CD4-positive, alpha-beta T cell treated with Interleukin-6 for 4 hours (primary cell): ENCODE results near the gene FAM120B.

Experiments
- DNase-seq: peaks from one replicate; pipeline ENCODE4 v3.0.0-alpha.2; 2020; ENCODE audit warnings: mixed read lengths

The FAM120B gene

DNA sequence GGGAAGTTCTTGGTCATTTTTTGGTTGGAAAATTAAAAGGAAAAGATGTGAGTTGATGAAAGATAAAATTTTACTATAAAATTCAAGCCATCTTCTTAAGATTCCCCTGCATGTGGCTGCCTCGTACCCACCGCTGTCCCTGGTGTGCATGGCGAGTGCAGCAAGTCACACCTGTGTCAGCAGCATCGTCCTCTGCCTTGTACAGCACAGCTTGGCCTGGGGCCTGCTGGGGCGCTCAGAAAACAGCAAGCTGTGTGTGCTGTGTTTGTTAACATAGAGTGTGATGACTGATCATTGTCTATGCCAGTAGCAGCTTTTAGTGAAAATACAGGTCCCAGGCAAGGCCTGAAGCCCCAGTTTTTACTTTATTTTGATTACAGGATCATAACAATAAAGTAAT, 56.7 kb downstream of the FAM120B start:
- DNase-seq: no peak

DNA sequence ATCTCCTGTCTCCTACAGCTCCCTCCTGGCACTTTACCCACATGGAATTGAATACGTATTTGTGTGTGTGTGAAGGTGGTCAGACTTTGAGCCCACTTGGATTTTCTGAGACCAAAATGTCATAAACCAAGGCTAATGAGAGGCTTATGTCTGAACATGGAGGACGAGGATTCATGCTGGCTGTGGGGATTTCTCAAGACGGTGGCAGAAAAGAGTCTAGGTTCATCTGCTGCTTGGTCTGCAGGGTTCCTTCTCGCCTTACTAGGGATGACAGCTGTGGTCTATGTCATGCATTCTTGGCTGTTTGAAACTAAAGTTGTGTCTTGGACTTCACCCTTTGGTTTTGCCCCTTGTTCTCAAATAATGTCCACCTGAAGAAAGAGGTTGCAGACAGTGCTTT, 58.6 kb downstream of the FAM120B start:
- DNase-seq: no peak

- DNase-seq: no peak
Observed at GRCh38 chr6:170365593-170365992, 59.0 kb downstream of the FAM120B start.

DNA sequence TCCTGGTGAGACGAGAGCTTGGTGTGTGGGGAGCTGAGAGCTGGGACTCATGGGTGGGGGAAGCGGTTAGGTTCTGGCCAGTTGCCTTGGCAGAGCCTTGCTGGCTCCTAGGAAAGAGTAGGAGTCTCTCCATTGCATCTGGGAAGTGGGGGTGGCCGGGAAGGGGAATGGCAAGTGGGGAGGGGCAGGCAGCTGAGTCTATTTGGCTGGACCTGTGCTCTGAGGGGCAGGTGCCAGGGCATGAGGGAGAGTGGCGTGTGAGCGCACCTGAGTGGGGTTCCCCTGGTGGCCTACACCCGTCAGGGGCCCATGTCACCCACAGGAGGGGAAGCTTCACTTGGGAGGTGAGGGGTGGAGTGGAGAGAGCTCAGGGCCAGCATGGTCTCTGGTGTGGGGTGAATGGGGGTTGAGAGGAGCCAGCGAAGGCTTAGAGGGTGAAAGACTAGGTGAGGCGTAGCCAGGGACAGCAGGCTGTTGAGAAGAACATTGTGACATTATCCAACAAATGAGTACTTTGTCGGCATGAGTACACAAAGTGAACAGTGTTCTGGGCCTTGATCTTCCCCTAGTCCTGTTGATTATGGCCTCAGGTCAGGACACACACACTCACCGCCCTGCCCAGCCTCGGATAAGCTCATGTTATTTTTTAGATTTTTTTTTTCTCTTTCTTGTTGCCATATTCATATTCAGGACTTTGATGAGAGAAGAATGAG, 59.8 kb downstream of the FAM120B start:
- DNase-seq: no peak

DNA sequence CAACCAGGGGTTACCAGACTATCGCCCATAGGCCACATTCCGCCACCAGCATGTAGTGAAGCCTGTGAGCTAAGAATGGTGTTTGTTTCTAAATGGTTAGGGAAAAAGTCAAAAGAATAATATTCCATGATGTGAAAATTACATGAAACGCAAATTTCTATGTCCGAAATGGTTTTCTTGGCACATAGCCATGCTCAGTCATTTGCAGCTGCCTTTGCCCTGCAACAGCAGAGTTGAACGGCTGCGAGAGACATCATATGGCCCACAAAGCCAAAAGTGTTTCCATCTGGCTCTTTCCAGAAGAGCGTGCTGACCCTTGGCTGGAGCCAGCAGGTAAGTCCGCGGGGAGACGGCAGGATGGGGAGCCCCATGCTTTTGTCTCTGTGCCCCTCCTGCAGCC, 60.7 kb downstream of the FAM120B start:
- no peak for DNase-seq

GRCh38 chr6:170368544-170368943, 62.0 kb downstream of the FAM120B start:
- DNase-seq: no peak

DNA sequence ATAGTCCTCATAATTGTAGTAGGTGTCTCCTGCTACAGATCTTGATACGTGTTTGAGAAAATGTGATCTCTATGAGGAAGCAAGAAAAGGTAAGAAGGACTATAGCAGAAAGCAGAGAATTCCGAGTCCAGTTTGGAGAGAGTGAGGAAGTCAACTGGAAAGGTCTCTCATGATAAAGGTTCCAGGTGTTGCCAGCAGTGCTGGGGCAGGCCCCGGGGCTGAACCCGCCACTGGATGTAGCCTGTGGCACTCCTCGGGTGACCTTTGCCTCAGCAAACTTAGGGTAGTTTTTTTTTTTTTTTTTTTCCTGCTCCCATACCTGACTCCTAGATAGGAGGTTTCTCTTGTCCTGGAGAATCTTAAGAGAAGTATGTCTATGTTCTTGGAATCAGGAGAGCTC, 62.8 kb downstream of the FAM120B start:
- DNase-seq: no peak

DNA sequence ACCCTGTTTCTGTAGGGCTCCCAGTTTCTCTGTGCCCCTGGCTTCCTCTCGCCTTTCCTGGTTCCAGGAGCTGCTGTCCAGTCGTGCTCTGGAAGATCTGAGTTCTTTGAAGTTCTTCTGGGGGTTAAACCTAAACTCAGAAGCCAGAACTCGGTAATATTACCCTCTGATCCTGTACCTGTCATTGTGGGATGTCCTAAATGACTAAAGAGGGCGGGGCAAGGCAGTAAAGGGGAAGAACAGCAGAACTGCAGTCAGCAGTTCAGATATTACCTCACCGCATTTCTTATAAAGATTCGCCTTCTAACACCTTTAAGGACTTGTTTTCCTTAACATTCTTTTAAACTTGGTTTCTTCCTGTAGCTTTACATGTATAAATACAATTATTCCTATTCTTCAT, 63.9 kb downstream of the FAM120B start:
- DNase-seq: no peak

DNA sequence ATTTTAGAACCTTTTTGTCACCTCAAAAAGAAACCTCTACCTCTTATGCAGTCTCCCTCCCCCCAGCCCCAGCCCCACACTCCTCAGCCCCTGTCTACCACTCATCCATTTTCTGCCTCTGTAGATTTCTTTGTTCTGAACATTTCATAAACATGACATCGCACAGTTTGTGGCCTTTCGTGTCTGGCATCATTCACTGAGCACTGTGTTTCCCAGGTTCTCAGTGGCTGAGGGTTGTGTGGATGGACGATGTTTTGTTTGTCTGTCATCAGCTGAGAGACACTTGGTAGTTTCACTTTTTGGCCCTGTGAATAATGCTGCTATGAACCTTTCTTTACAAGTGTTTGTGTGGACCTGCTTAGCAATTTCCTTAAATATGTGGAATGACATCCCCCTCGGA, 64.5 kb downstream of the FAM120B start:
- no peak for DNase-seq

DNA sequence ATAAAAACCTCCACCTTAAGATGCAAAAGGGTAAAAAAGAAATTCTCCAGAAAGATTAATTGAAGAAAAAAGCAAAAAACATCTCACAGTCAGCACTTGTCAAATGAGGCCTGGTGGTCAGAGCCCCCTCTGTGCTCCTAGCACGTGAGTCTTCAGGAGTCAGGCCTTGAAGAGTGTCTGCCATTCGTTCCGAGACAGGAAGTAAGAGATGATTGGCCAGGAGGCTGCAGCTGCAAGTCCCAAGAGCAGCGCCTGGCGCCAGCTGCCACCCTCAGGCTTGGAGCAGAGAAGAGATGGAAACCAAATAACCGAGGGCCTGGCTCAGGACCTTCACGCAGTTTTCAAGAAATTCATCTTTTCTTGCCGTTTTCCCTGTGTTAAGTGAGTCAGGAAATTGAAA, 65.0 kb downstream of the FAM120B start:
- DNase-seq: no peak

- DNase-seq: no peak
Observed at GRCh38 chr6:170372380-170373325, 66.1 kb downstream of the FAM120B start.

- no peak for DNase-seq
Observed at GRCh38 chr6:170374571-170375444, 68.2 kb downstream of the FAM120B start.

GRCh38 chr6:170375661-170376060, 69.1 kb downstream of the FAM120B start:
- no peak for DNase-seq

DNA sequence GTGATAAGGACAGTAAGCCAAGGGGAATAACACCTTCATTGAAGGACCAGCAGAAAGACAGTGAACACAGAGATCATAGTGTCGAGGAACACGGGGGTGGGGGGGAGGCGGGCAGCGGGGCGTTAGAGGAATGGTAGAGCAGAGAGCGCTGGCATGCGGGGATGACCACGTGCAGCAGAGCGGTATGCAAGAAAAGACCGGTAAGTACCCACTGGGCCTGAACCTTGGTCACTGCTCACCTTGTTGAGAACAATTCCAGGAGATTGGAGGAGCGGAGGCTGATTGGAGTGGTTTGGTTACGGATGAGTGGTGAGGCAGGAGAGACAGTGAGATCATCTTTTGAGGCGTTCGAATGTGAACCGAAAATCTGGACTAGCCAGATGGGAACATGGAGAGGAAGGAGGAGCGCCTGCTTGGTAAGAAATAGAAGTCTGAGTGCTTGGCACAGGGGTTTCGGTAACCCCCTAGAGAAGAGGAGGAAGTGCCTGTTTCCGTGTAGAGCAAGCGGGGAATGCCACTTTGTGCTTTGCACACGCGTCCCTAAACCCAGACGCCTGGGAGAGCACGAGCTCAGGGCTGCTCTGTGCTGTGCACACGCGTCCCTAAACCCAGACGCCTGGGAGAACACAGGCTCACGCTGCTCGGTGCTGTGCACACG, 70.0 kb downstream of the FAM120B start:
- DNase-seq: no peak

- peak; percentile 28 for DNase-seq
Observed at GRCh38 chr6:170378502-170378901, 71.9 kb downstream of the FAM120B start.

DNA sequence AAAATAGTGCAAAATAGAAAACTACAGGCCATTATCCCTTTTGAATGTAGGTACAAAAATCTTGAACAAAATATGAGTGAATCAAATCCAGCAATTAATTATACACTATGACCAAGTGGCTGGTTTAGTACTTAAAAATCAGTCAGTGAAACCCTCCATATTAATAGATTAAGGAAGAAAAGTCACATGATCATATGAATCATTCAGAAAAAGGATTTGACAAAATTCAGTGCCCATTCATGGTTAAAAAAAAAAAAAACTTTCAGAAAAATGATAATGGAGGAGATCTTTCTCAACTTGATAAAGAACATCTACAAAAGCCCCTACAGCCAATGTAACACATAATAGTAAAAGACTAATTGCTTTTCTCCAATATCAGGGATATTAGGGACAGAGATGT, 75.0 kb downstream of the FAM120B start:
- no peak for DNase-seq

DNA sequence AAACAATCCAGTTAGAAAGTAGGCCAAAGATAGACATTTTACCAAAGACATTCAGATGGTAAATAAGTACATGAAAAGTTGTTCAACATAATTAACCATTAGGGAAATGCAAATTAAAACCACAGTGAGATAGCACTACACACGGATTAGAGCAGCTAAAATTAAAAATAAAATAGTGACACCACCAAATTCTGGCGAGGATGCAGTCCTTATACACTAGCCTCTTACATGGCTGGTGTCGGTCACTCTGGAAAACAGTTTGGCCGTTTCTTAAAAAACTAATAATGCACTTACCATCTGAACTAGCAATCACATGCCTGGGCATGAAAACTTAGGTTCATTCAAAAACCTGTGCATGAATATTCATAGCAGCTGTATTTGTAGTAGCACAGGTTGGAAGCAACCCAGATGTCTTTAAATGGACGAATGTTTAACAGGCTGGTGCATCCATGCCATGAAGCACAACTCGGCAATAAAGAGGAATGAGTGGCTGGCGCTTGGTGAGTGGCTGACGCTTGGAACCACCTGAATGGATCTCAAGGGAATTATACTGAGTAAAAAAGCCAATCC, 77.0 kb downstream of the FAM120B start:
- no peak for DNase-seq

DNA sequence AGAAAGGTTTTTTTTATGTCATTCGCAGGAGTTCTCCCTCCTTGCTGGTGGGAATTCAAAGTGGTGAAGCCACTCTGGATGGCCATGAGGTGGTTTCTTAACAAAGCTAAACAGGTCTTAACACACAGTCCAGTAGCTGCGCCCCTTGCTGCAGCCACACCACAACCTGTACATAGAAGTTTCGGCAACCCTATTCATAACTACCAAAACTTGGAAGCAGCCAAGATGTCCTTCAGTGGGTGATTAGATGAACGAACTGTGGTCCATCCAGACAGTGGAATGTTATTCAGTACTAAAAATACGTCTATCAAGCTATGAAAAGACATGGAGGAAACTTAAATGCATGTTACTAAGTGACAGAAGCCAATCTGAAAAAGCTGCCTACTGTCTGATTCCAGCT, 78.9 kb downstream of the FAM120B start:
- DNase-seq: no peak

DNA sequence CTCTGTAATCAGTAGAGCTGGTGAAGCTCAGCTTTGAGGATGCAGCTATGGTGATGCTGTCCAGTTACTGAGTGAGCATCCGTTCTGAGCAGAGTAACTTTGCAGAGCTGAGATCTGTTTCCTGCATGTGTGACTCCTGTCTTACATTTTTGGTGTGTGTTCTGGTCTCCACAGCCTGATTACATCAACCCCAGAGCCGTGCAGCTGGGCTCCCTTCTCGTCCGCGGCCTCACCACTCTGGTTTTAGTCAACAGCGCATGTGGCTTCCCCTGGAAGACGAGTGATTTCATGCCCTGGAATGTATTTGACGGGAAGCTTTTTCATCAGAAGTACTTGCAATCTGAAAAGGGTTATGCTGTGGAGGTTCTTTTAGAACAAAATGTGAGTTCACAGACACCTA, 81.6 kb downstream of the FAM120B start:
- DNase-seq: no peak

GRCh38 chr6:170393033-170393432, 86.5 kb downstream of the FAM120B start:
- no peak for DNase-seq

- DNase-seq: no peak
Observed at GRCh38 chr6:170393807-170394399, 87.3 kb downstream of the FAM120B start.

DNA sequence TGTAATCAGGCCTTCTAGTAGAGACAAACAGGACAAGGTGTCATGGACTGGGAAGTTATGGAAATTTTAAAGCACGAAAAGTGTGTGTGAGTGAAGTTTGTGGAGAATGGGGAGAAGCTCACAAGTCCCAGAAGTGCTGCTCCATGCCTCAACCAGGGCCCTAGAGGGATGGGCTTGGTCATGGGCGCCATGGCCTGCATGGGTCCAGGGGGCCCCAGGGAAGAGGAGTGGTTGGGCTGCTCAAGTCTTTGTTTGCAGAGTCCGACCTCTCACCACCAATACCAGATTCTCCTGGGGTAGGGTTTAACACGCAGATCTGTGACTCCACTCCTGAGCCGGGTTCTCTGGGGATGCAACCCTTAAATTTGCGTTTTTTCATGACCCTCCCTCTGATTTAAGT, 88.4 kb downstream of the FAM120B start:
- DNase-seq: no peak
